ENCODE measurements around the gene FANCD2OS. TPM values are rescaled to one million over a fixed set of nuclear protein-coding genes. Genes with fewer than 3 reads are reported as not detected.
A peak's percentile ranks its signal among the peaks of the same experiment; 100 is the strongest.

The FANCD2OS gene
- total RNA-seq (2022) (not detected in 2 replicates), Bru-seq, nascent RNA (not detected), BruChase-seq, experiment 1, labeled RNA remaining after a 2-hour chase (percentile 10 among the genes with signal in this experiment), BruChase-seq, experiment 2, labeled RNA remaining after a 6-hour chase (not detected)
- long read RNA-seq, partial matches to known transcripts: 0 of 4 reads
- long read RNA-seq, other reads (novel, unspliced or antisense): 4 of 4 reads

- DNase-seq: no peak
- Histone ChIP-seq H3K9me3 (no peaks in the 10 kb centered on the region), H3K27me3 (replicated peaks; ENCODE audit: control insufficient read depth, insufficient read depth, low read length) (no peaks in the 10 kb centered on the region), H3K4me3 (ENCODE audit: low read depth, low read length) (no peak within 1 kb of the TSS), H3K4me1 (no peaks in the 10 kb centered on the region), H3K36me3 (ENCODE audit: control insufficient read depth, insufficient read depth, low read length) (no peaks in the 10 kb centered on the region)
- intact Hi-C loops (cut with micrococcal nuclease; ENCODE audit: unreplicated experiment): no loop called here
- Mint-ChIP-seq H3K9me3 (ENCODE audit: unreplicated experiment) (no peaks in the 10 kb centered on the region), H3K27ac (ENCODE audit: unreplicated experiment) (no peak within 1 kb of the TSS), H3K4me1 (ENCODE audit: low read depth, unreplicated experiment) (no peaks in the 10 kb centered on the region), H3K27me3 (ENCODE audit: insufficient read depth, unreplicated experiment) (no peaks in the 10 kb centered on the region), H3K4me3 (ENCODE audit: unreplicated experiment) (no peak within 1 kb of the TSS), H3K36me3 (ENCODE audit: insufficient read depth, unreplicated experiment) (no peaks in the 10 kb centered on the region)
- CTCF ChIA-PET: no interaction called here
- no TSS peak for BruUV-seq (replicated peaks)
- POLR2A ChIA-PET: no interaction called here
- TF ChIP-seq CTCF (IDR thresholded peaks at IDR 0.05; ENCODE audit: insufficient read depth in 1 of 2, low read depth in 1 of 2, low read length in 1 of 2, severe bottlenecking in 1 of 2, unreplicated experiment in 1 of 2): no peak
Observed at GRCh38 chr3:10108091-10108490, at the start of gene FANCD2OS. Gene FANCD2OS (minus strand): TSS chr3:10108255. CDS start chr3:10104774, 3,481 bp downstream.

- ChIA-PET POLR2A (no interaction called here), CTCF (no interaction called here)
- H3K36me3 ChIP-seq (ENCODE audit: control insufficient read depth, insufficient read depth, low read length): no peaks in the 10 kb centered on the region
- Mint-ChIP-seq H3K27ac (ENCODE audit: unreplicated experiment) (peak overlapping the region; percentile 42), H3K4me1 (ENCODE audit: low read depth, unreplicated experiment) (no peaks in the 10 kb centered on the region), H3K27me3 (ENCODE audit: insufficient read depth, unreplicated experiment) (no peaks in the 10 kb centered on the region), H3K4me3 (ENCODE audit: unreplicated experiment) (no peak overlapping the region), H3K36me3 (ENCODE audit: insufficient read depth, unreplicated experiment) (peaks cover 26% of the 10 kb centered on the region), H3K9me3 (ENCODE audit: unreplicated experiment) (no peaks in the 10 kb centered on the region)
- no peaks in the 10 kb centered on the region for H3K4me1 ChIP-seq
- no peaks in the 10 kb centered on the region for H3K9me3 ChIP-seq
- no peak for TF ChIP-seq CTCF (IDR thresholded peaks at IDR 0.05; ENCODE audit: insufficient read depth in 1 of 2, low read depth in 1 of 2, low read length in 1 of 2, severe bottlenecking in 1 of 2, unreplicated experiment in 1 of 2)
- no peak overlapping the region for H3K4me3 ChIP-seq (ENCODE audit: low read depth, low read length)
- DNase-seq: no peak
- intact Hi-C loops (cut with micrococcal nuclease; ENCODE audit: unreplicated experiment): no loop called here
- H3K27me3 ChIP-seq (replicated peaks; ENCODE audit: control insufficient read depth, insufficient read depth, low read length): no peaks in the 10 kb centered on the region
- no TSS peak for BruUV-seq (replicated peaks)
Observed at GRCh38 chr3:10157031-10157430, 49.0 kb upstream of the FANCD2OS start.

- intact Hi-C loops (cut with micrococcal nuclease; ENCODE audit: unreplicated experiment): no loop called here
- Mint-ChIP-seq H3K27ac (ENCODE audit: unreplicated experiment) (no peak overlapping the region), H3K27me3 (ENCODE audit: insufficient read depth, unreplicated experiment) (no peaks in the 10 kb centered on the region), H3K9me3 (ENCODE audit: unreplicated experiment) (no peaks in the 10 kb centered on the region), H3K36me3 (ENCODE audit: insufficient read depth, unreplicated experiment) (peaks cover 40% of the 10 kb centered on the region), H3K4me3 (ENCODE audit: unreplicated experiment) (no peak overlapping the region), H3K4me1 (ENCODE audit: low read depth, unreplicated experiment) (no peaks in the 10 kb centered on the region)
- no TSS peak for BruUV-seq (replicated peaks)
- H3K4me1 ChIP-seq: no peaks in the 10 kb centered on the region
- ChIA-PET CTCF (no interaction called here), POLR2A (interaction anchor here (0.6 kb wide), 1 partner anchor 20 kb away, joined by 3 read pairs; no protein-coding TSS in a partner anchor)
- no peak for TF ChIP-seq CTCF (IDR thresholded peaks at IDR 0.05; ENCODE audit: insufficient read depth in 1 of 2, low read depth in 1 of 2, low read length in 1 of 2, severe bottlenecking in 1 of 2, unreplicated experiment in 1 of 2)
- no peaks in the 10 kb centered on the region for H3K27me3 ChIP-seq (replicated peaks; ENCODE audit: control insufficient read depth, insufficient read depth, low read length)
- H3K36me3 ChIP-seq (ENCODE audit: control insufficient read depth, insufficient read depth, low read length): no peaks in the 10 kb centered on the region
- no peaks in the 10 kb centered on the region for H3K9me3 ChIP-seq
- no peak overlapping the region for H3K4me3 ChIP-seq (ENCODE audit: low read depth, low read length)
- DNase-seq: no peak
Observed at GRCh38 chr3:10155658-10156057, 47.6 kb upstream of the FANCD2OS start.
